AML-193 (cell line): ENCODE measurements around the gene CCDC13.
"Not testable (repeated sequence)": the region's sequence is repeated elsewhere in the genome, so short reads cannot be mapped to it uniquely, and the experiment has no call there.

Experiments used
- DNase-seq, 2 experiments: peaks; one replicate each; lab custom pipeline; 2025; lab: John Stamatoyannopoulos, UW

The CCDC13 gene

GRCh38 chr3:42772670-42773408, at the start of gene CCDC13:
Gene CCDC13 (minus strand): TSS chr3:42773253. CDS start chr3:42758345, 14,908 bp downstream.
- peak; percentile 96 to 97 for DNase-seq

GRCh38 chr3:42822828-42823227, 49.8 kb upstream of the CCDC13 start:
- no peak for DNase-seq

- DNase-seq: no peak
These were observed 47.6 kb upstream of the CCDC13 start for GRCh38 chr3:42820746-42821051.

- DNase-seq: no peak
These were observed 46.4 kb upstream of the CCDC13 start for GRCh38 chr3:42819351-42819965.

- DNase-seq: peak; percentile 17 to 24
These were observed 42.8 kb upstream of the CCDC13 start for GRCh38 chr3:42815826-42816225.

- DNase-seq: no peak
These were observed 42.0 kb upstream of the CCDC13 start for GRCh38 chr3:42814914-42815507.

- DNase-seq: no peak
These were observed 41.2 kb upstream of the CCDC13 start for GRCh38 chr3:42814246-42814645.

- peak in 1 of 2 experiments; percentile 11 for DNase-seq
These were observed 38.2 kb upstream of the CCDC13 start for GRCh38 chr3:42811118-42811883.

- DNase-seq: not testable (repeated sequence)
These were observed 37.7 kb upstream of the CCDC13 start for GRCh38 chr3:42810706-42811105.

- no peak for DNase-seq
These were observed 36.1 kb upstream of the CCDC13 start, which contains the start of gene ACKR2 for GRCh38 chr3:42809202-42809601. Gene ACKR2 (plus strand): TSS chr3:42809445. CDS start chr3:42864503, 55,058 bp downstream.

GRCh38 chr3:42807929-42808328, 34.9 kb upstream of the CCDC13 start:
- no peak for DNase-seq

- DNase-seq: no peak
These were observed 32.2 kb upstream of the CCDC13 start for GRCh38 chr3:42805141-42805821.

GRCh38 chr3:42804831-42805132, 31.7 kb upstream of the CCDC13 start:
- DNase-seq: no peak

- DNase-seq: peak; percentile 94 to 97
These were observed 31.2 kb upstream of the CCDC13 start, which contains the start of gene HIGD1A for GRCh38 chr3:42804106-42804830. Gene HIGD1A (minus strand): TSS chr3:42804490. CDS start chr3:42794253, 10,237 bp downstream.

- DNase-seq: peak; percentile 20 to 39
These were observed 30.5 kb upstream of the CCDC13 start for GRCh38 chr3:42803414-42804105.

GRCh38 chr3:42802876-42803413, 29.9 kb upstream of the CCDC13 start:
- peak in 1 of 2 experiments; percentile 45 for DNase-seq

GRCh38 chr3:42801784-42802183, 28.7 kb upstream of the CCDC13 start:
- DNase-seq: no peak

GRCh38 chr3:42801048-42801620, 28.1 kb upstream of the CCDC13 start:
- no peak for DNase-seq

- DNase-seq: peak in 1 of 2 experiments; percentile 21
These were observed 27.2 kb upstream of the CCDC13 start for GRCh38 chr3:42800251-42800650.

GRCh38 chr3:42799376-42799775, 26.3 kb upstream of the CCDC13 start:
- DNase-seq: no peak
